IPS DF 6.9 (cell line): ENCODE results near the gene DAPK2.
"Not testable (repeated sequence)": the region's sequence is repeated elsewhere in the genome, so short reads cannot be mapped to it uniquely, and the experiment has no call there.

Source experiments
- DNase-seq: peaks from one replicate; pipeline ENCODE4 v3.0.0-alpha.2; 2013; ENCODE audit warnings: low read depth, low spot score
- H3K27ac ChIP-seq: one replicate; pipeline ENCODE4 v1.5.1; 2013; ENCODE audit warnings: low read length, control low read depth
- H3K27me3 ChIP-seq: 2 replicates; pipeline ENCODE4 v1.6.1; 2013; ENCODE audit warnings: mild to moderate bottlenecking, low read length; ENCODE audit not compliant: control insufficient read depth, insufficient read depth
- H3K36me3 ChIP-seq: 2 replicates; pipeline ENCODE4 v1.6.1; 2013; ENCODE audit warnings: low read length; ENCODE audit not compliant: control insufficient read depth, insufficient read depth
- H3K4me1 ChIP-seq: 2 replicates; pipeline ENCODE4 v1.6.1; 2013; ENCODE audit warnings: low read length; ENCODE audit not compliant: control insufficient read depth, insufficient read depth
- H3K4me3 ChIP-seq: 2 replicates; pipeline ENCODE4 v1.5.1; 2013; ENCODE audit warnings: mild to moderate bottlenecking, low read length
- H3K9me3 ChIP-seq: 2 replicates; pipeline ENCODE4 v1.6.1; 2013; ENCODE audit warnings: low read length, inconsistent platforms; ENCODE audit not compliant: control insufficient read depth, insufficient read depth
- WGBS: extraction: QIAGEN DNeasy Blood & Tissue Kit; methylation state at CpG from one replicate; pipeline ENCODE4 v1.1.7; 2013; ENCODE audit warnings: mixed read lengths, missing lambda C conversion rate; ENCODE audit not compliant: insufficient read length, insufficient coverage; 5-methylcytosine and 5-hydroxymethylcytosine counted together

Gene DAPK2

GRCh38 chr15:64046421-64047153 lies at the start of gene DAPK2:
TSS of gene DAPK2 (minus strand) at chr15:64046485. CDS start at chr15:64040261, 6,224 bp downstream.
- Histone ChIP-seq H3K27me3 (peaks cover 4% of the 10 kb centered on the region; the same call in 1 of the 2 replicates), H3K4me1 (peaks cover 3% of the 10 kb centered on the region), H3K4me3 (peak within 1 kb of the TSS; percentile 29; the same call in 1 of the 2 replicates), H3K27ac (no peak within 1 kb of the TSS), H3K9me3 (no peaks in the 10 kb centered on the region), H3K36me3 (no peaks in the 10 kb centered on the region)
- no peak for DNase-seq
- no CpG with 5 or more reads among the region's 50 CpGs for WGBS

GRCh38 chr15:64095431-64095794 lies 49.1 kb upstream of the DAPK2 start:
- no peak for DNase-seq
- Histone ChIP-seq H3K9me3 (no peaks in the 10 kb centered on the region), H3K4me3 (peak overlapping the region; percentile 84; the same call in 1 of the 2 replicates), H3K27me3 (no peaks in the 10 kb centered on the region), H3K4me1 (no peaks in the 10 kb centered on the region), H3K36me3 (no peaks in the 10 kb centered on the region), H3K27ac (no peak overlapping the region)
- no CpG with 5 or more reads among the region's 4 CpGs for whole genome bisulfite sequencing

GRCh38 chr15:64093627-64094417 lies 47.5 kb upstream of the DAPK2 start, which contains the start of gene CIAO2A:
TSS of gene CIAO2A (minus strand) at chr15:64093838. CDS start at chr15:64093768, 70 bp downstream.
- Histone ChIP-seq H3K9me3 (no peaks in the 10 kb centered on the region), H3K27me3 (no peaks in the 10 kb centered on the region), H3K4me1 (no peaks in the 10 kb centered on the region), H3K36me3 (no peaks in the 10 kb centered on the region), H3K27ac (no peak within 1 kb of the TSS), H3K4me3 (peak within 1 kb of the TSS; percentile 84)
- no CpG with 5 or more reads among the region's 41 CpGs for WGBS
- DNase-seq = peak; percentile 98

- Histone ChIP-seq H3K4me1 (no peaks in the 10 kb centered on the region), H3K4me3 (peak overlapping the region; percentile 84), H3K27ac (no peak overlapping the region), H3K27me3 (no peaks in the 10 kb centered on the region), H3K36me3 (peaks cover 2% of the 10 kb centered on the region; the same call in 1 of the 2 replicates), H3K9me3 (no peaks in the 10 kb centered on the region)
- WGBS = no CpG with 5 or more reads among the region's 22 CpGs
- DNase-seq = no peak
Measured at GRCh38 chr15:64092864-64093626, 46.8 kb upstream of the DAPK2 start.

GRCh38 chr15:64092075-64092820 lies 46.0 kb upstream of the DAPK2 start:
- Histone ChIP-seq H3K36me3 (peaks cover 2% of the 10 kb centered on the region; the same call in 1 of the 2 replicates), H3K27ac (no peak overlapping the region), H3K4me1 (no peaks in the 10 kb centered on the region), H3K4me3 (no peak overlapping the region), H3K27me3 (no peaks in the 10 kb centered on the region), H3K9me3 (no peaks in the 10 kb centered on the region)
- no peak for DNase-seq

- DNase-seq = no peak
- H3K27ac ChIP-seq = no peak overlapping the region
- H3K4me3 ChIP-seq = no peak overlapping the region
- H3K36me3 ChIP-seq = peaks cover 2% of the 10 kb centered on the region; the same call in 1 of the 2 replicates
- H3K27me3 ChIP-seq = no peaks in the 10 kb centered on the region
- H3K9me3 ChIP-seq = no peaks in the 10 kb centered on the region
- WGBS = 100% methylated on average over 1 of the region's 3 CpGs
- H3K4me1 ChIP-seq = no peaks in the 10 kb centered on the region
Measured at GRCh38 chr15:64090527-64090926, 44.2 kb upstream of the DAPK2 start.

GRCh38 chr15:64089543-64090280 lies 43.4 kb upstream of the DAPK2 start:
- H3K27ac ChIP-seq = no peak overlapping the region
- H3K4me3 ChIP-seq = no peak overlapping the region
- no peak for DNase-seq
- H3K4me1 ChIP-seq = no peaks in the 10 kb centered on the region
- no peaks in the 10 kb centered on the region for H3K9me3 ChIP-seq
- peaks cover 2% of the 10 kb centered on the region; the same call in 1 of the 2 replicates for H3K36me3 ChIP-seq
- H3K27me3 ChIP-seq = no peaks in the 10 kb centered on the region
- no CpG with 5 or more reads among the region's 12 CpGs for WGBS

- H3K4me1 ChIP-seq = no peaks in the 10 kb centered on the region
- no peak for DNase-seq
- no CpG with 5 or more reads among the region's 3 CpGs for WGBS
- no peaks in the 10 kb centered on the region for H3K27me3 ChIP-seq
- no peak overlapping the region for H3K27ac ChIP-seq
- no peaks in the 10 kb centered on the region; the same call in 1 of the 2 replicates for H3K36me3 ChIP-seq
- H3K4me3 ChIP-seq = no peak overlapping the region
- H3K9me3 ChIP-seq = no peaks in the 10 kb centered on the region
Measured at GRCh38 chr15:64082757-64083156, 36.5 kb upstream of the DAPK2 start.

- not testable (repeated sequence) for H3K27me3 ChIP-seq, H3K4me1 ChIP-seq, H3K9me3 ChIP-seq, H3K36me3 ChIP-seq, DNase-seq, H3K4me3 ChIP-seq, H3K27ac ChIP-seq
- WGBS = no CpG with 5 or more reads among the region's 2 CpGs
Measured at GRCh38 chr15:64073496-64073895, 27.2 kb upstream of the DAPK2 start.
